HepG2 (cell line): ENCODE results near the gene NSL1. TPM values are rescaled to one million over a fixed set of nuclear protein-coding genes. Genes with fewer than 3 reads are reported as not detected.

ENCODE experiments used
- CENPT ChIP-seq: sonication (generic); formaldehyde crosslinking; IDR thresholded peaks from 2 replicates; pipeline ENCODE4 v1.8.0; 2022; ENCODE audit warnings: low read depth, mild to moderate bottlenecking, moderate library complexity, missing genetic modification reagents
- ETV5 ChIP-seq: IDR thresholded peaks from 2 replicates; pipeline ENCODE4 v1.6.1; 2018; ENCODE audit warnings: missing biosample characterization, missing genetic modification reagents, inconsistent platforms, borderline replicate concordance
- GLMP ChIP-seq: sonication (generic); formaldehyde crosslinking; IDR thresholded peaks from 2 replicates; pipeline ENCODE4 v1.9.0; 2021; ENCODE audit warnings: missing genetic modification reagents, mild to moderate bottlenecking, borderline replicate concordance
- IKZF5 ChIP-seq: IDR thresholded peaks from 2 replicates; pipeline ENCODE4 v1.6.1; 2018; ENCODE audit warnings: missing genetic modification reagents, mild to moderate bottlenecking, missing compliant biosample characterization
- MAFF ChIP-seq: IDR thresholded peaks from 2 replicates; pipeline ENCODE4 v1.6.1; 2011; ENCODE audit warnings: low read depth, low read length, improper control_type of control experiment
- MTA3 ChIP-seq: sonication (generic); formaldehyde crosslinking; IDR thresholded peaks from 2 replicates; pipeline ENCODE4 v1.4.0; 2020; ENCODE audit warnings: missing genetic modification reagents
- PHF20 ChIP-seq: sonication (generic); formaldehyde crosslinking; IDR thresholded peaks from 2 replicates; pipeline ENCODE4 v1.5.0; 2020; ENCODE audit warnings: mild to moderate bottlenecking, missing genetic modification reagents
- RBM22 ChIP-seq: fragments of 200-400 bp; formaldehyde crosslinking; optimal IDR thresholded peaks from 2 replicates; pipeline ENCODE3; 2017; ENCODE audit warnings: mild to moderate bottlenecking, low read length, moderate library complexity
- REST ChIP-seq, 2 experiments: IDR thresholded peaks; 2 replicates each; pipeline ENCODE4 v1.6.1; 2011 to 2012; ENCODE audit warnings: low read length in 2 of 2, borderline replicate concordance in 1 of 2, low read depth in 1 of 2, mild to moderate bottlenecking in 1 of 2, moderate library complexity in 1 of 2
- TBL1XR1 ChIP-seq: fragments of 150-350 bp; IDR thresholded peaks from 2 replicates; pipeline ENCODE4 v1.6.1; 2014; ENCODE audit warnings: borderline replicate concordance, low read length; ENCODE audit not compliant: partially characterized antibody
- ZEB1 ChIP-seq: IDR thresholded peaks from 2 replicates; pipeline ENCODE4 v1.6.1; 2012; ENCODE audit warnings: mild to moderate bottlenecking, low read depth, inconsistent platforms; ENCODE audit not compliant: insufficient replicate concordance
- ZFAT ChIP-seq: sonication (generic); formaldehyde crosslinking; conservative IDR thresholded peaks from 2 replicates; pipeline ENCODE4 v1.8.1; 2023; ENCODE audit warnings: missing genetic modification reagents, inconsistent platforms
- ZKSCAN5 ChIP-seq: sonication (generic); formaldehyde crosslinking; IDR thresholded peaks from 2 replicates; pipeline ENCODE4 v1.5.1; 2020; ENCODE audit warnings: mild to moderate bottlenecking, missing genetic modification reagents
- ZKSCAN8 ChIP-seq: IDR thresholded peaks from 2 replicates; pipeline ENCODE4 v1.6.1; 2016; ENCODE audit warnings: borderline replicate concordance, missing genetic modification reagents, missing compliant biosample characterization
- ZNF207 ChIP-seq: fragments of 450-650 bp; IDR thresholded peaks from 2 replicates; pipeline ENCODE4 v1.6.1; 2016; ENCODE audit warnings: antibody characterized with exemption, borderline replicate concordance
- ZNF33B ChIP-seq: sonication (generic); formaldehyde crosslinking; IDR thresholded peaks from 2 replicates; pipeline ENCODE4 v1.5.1; 2020; ENCODE audit warnings: mild to moderate bottlenecking, missing genetic modification reagents
- ZNF547 ChIP-seq: sonication (generic); formaldehyde crosslinking; IDR thresholded peaks from 2 replicates; pipeline ENCODE4 v1.5.1; 2020; ENCODE audit warnings: mild to moderate bottlenecking, missing genetic modification reagents
- ZNF572 ChIP-seq: sonication (generic); formaldehyde crosslinking; IDR thresholded peaks from 2 replicates; pipeline ENCODE4 v1.5.1; 2020; ENCODE audit warnings: mild to moderate bottlenecking, missing genetic modification reagents
- ZNF709 ChIP-seq: sonication (generic); formaldehyde crosslinking; IDR thresholded peaks from 2 replicates; pipeline ENCODE4 v1.5.0; 2020; ENCODE audit warnings: mild to moderate bottlenecking, missing genetic modification reagents
- ZNF772 ChIP-seq: sonication (generic); formaldehyde crosslinking; IDR thresholded peaks from 2 replicates; pipeline ENCODE4 v1.5.0; 2020; ENCODE audit warnings: mild to moderate bottlenecking, missing genetic modification reagents
- ZSCAN30 ChIP-seq: sonication (generic); formaldehyde crosslinking; IDR thresholded peaks from 2 replicates; pipeline ENCODE4 v1.5.0; 2020; ENCODE audit warnings: mild to moderate bottlenecking, missing genetic modification reagents
- polyA plus RNA-seq, 8 experiments: library from polyadenylated mRNA; depleted of rRNA in 3 of 8; stranded (reverse) in 7 of 8; unstranded in 1 of 8; fragments of >200 nt; fragmentation: Illumina TruSeq in 4 of 8; extraction: Trizol in 4 of 8; gene quantifications; 2 replicates each; pipeline versions ENCODE4 v1.2.1 to v1.2.3, GENCODE V29; 2011 to 2016; ENCODE audit warnings: low read depth in 4 of 8, missing spikeins in 1 of 8, mixed read lengths in 1 of 8; ENCODE audit not compliant: insufficient read depth in 1 of 8
- total RNA-seq, 5 experiments: library from RNA; depleted of rRNA; stranded (reverse); fragments of >200 nt; fragmentation: Illumina TruSeq; extraction: Trizol; gene quantifications; 2 replicates each; pipeline ENCODE4 v1.2.3, GENCODE V29; 2016; ENCODE audit warnings: low read depth in 1 of 5
- TF ChIP-seq, protein P1 (sequence below): sonication (generic); formaldehyde crosslinking; conservative IDR thresholded peaks from 2 replicates; pipeline ENCODE4 v1.4.0; 2020; ENCODE audit warnings: missing genetic modification reagents

NSL1 gene
- total and polyA plus RNA-seq, 2 of the 13 experiments (the other 11 are each of a cell fraction or from before 2014, with no cell fraction given) = 34.5 to 77.4 TPM

DNA sequence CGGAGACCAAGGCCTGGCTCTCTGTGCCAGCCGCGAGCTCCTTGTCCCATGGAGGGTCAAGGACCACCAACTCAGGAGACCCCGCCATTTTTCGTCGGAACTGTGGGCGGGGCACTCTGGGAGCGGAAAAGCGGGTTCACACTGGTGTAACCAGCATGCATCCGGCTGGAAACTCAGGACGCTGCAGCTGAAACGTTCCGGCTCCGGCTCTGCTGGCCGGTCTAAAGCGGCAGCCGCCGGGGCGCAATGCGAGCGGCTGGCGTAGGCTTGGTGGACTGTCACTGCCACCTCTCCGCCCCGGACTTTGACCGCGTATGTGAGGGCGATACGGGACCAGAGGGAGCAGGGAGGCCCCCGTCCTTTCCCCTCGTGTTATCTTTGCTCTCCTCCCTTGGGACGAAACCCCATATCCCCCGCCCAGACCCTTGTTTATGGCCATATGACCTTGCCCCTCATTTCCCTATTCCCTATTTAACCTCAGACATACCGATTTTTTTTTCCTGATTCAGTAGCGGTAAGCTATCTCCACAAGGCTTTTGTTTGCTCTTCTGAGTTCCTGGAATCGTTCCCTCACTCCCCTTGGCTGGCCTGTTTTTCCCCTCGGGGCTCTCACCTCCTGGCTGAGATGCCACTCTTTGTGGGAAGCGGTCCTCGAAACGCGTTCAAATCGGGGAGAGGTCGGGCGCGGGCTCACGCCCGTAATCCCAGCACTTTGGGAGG is at the start of gene NSL1, which contains the start of gene TATDN3 (continued):
- TF ChIP-seq MTA3 (no peak), CENPT (CRISPR knock-in tag) (no peak), MAFF (no peak), ZEB1 (peak; percentile 33), PHF20 (peak; percentile 94), ZNF572 (CRISPR knock-in tag) (peak; percentile 37; the same call in 1 of the 2 replicates), ZSCAN30 (CRISPR knock-in tag) (no peak; the same call in none of the 2 replicates), TBL1XR1 (peak; percentile 76), ZFAT (CRISPR knock-in tag) (peak; percentile 44; the same call in 1 of the 2 replicates), GLMP (CRISPR knock-in tag) (no peak), ZNF772 (CRISPR knock-in tag) (peak; percentile 60; the same call in 1 of the 2 replicates), ZNF33B (CRISPR knock-in tag) (no peak), RBM22 (no peak), ZNF709 (peak; percentile 95), IKZF5 (peak; percentile 96), ZNF547 (CRISPR knock-in tag) (peak; percentile 65; the same call in 1 of the 2 replicates), ETV5 (peak; percentile 89), ZNF207 (no peak), REST (IDR thresholded peaks at IDR 0.05; ENCODE audit: borderline replicate concordance in 1 of 2, low read depth in 1 of 2, low read length in 2 of 2) (peak in 1 of 2 experiments; percentile 75; a peak in 1 of 4 replicates), ZKSCAN8 (CRISPR knock-in tag) (peak; percentile 96), ZKSCAN5 (CRISPR knock-in tag) (peak; percentile 83)
- TF ChIP-seq, protein P1, sequence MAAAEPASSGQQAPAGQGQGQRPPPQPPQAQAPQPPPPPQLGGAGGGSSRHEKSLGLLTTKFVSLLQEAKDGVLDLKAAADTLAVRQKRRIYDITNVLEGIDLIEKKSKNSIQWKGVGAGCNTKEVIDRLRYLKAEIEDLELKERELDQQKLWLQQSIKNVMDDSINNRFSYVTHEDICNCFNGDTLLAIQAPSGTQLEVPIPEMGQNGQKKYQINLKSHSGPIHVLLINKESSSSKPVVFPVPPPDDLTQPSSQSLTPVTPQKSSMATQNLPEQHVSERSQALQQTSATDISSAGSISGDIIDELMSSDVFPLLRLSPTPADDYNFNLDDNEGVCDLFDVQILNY = peak; percentile 60; the same call in 1 of the 2 replicates
